Epithelial cell of proximal tubule (primary cell): ENCODE data around the gene DMD. TPM values are rescaled to one million over a fixed set of nuclear protein-coding genes. Genes with fewer than 3 reads are reported as not detected.

Experiments
- DNase-seq: peaks from one replicate; pipeline ENCODE4 v3.0.0-alpha.2; 2011; ENCODE audit warnings: low read depth
- H3K4me3 ChIP-seq: 2 replicates; pipeline ENCODE4 v1.5.1; 2011; ENCODE audit warnings: low read depth, mild to moderate bottlenecking, low read length
- total RNA-seq: library from RNA; depleted of rRNA; stranded (reverse); fragments of >200 nt; gene quantifications from 2 replicates; pipeline ENCODE4 v1.2.3, GENCODE V29; 2015
- TF ChIP-seq, protein P1 (sequence below): conservative IDR thresholded peaks from 2 replicates; pipeline ENCODE4 v1.5.1; 2012; ENCODE audit warnings: low read depth, mild to moderate bottlenecking, low read length

Gene DMD
- total RNA-seq, 1 donor from 2014 or later: 1.3 TPM

DNA sequence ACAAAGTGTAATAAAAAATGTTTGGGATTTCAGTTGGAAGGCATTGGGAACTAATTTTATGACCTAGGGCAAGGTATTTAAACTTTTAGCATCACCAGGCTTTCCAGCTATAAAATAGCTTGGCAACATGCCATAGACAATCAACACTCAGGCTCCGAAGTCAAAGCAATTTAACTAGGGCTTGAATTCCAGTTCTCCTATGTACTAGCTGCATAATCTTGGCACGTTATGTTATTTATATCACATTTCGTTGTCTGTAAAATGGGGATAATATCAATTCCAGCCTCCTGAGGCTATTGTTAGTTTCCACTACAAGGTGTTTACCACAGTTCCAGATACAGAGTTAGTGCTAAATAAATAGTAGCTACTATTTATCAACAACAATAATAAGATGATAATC is 78.8 kb downstream of the DMD start:
- no peak for DNase-seq
- no peak overlapping the region for H3K4me3 ChIP-seq
- TF ChIP-seq, protein P1, sequence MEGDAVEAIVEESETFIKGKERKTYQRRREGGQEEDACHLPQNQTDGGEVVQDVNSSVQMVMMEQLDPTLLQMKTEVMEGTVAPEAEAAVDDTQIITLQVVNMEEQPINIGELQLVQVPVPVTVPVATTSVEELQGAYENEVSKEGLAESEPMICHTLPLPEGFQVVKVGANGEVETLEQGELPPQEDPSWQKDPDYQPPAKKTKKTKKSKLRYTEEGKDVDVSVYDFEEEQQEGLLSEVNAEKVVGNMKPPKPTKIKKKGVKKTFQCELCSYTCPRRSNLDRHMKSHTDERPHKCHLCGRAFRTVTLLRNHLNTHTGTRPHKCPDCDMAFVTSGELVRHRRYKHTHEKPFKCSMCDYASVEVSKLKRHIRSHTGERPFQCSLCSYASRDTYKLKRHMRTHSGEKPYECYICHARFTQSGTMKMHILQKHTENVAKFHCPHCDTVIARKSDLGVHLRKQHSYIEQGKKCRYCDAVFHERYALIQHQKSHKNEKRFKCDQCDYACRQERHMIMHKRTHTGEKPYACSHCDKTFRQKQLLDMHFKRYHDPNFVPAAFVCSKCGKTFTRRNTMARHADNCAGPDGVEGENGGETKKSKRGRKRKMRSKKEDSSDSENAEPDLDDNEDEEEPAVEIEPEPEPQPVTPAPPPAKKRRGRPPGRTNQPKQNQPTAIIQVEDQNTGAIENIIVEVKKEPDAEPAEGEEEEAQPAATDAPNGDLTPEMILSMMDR: no peak

DNA sequence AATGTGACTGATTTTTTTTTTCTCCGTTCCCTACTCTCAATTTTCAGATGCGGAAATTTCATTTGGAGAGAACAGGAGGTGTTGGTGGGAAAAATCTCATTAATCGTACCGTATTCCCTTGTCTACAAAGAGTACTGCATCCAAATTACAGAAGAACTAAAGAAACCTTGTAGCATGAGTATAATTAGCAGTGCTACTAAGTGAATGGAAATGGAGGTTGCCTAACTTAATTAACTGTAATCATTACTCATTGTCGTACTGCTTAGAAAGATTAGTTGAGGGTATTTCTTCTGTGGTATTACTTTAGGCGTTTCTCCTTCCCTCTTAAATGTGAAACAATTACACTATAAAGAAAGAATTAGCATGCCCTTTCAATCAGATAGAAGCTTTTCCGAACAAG is 81.7 kb downstream of the DMD start:
- TF ChIP-seq, protein P1: no peak
- DNase-seq: no peak
- no peak overlapping the region for H3K4me3 ChIP-seq

DNA sequence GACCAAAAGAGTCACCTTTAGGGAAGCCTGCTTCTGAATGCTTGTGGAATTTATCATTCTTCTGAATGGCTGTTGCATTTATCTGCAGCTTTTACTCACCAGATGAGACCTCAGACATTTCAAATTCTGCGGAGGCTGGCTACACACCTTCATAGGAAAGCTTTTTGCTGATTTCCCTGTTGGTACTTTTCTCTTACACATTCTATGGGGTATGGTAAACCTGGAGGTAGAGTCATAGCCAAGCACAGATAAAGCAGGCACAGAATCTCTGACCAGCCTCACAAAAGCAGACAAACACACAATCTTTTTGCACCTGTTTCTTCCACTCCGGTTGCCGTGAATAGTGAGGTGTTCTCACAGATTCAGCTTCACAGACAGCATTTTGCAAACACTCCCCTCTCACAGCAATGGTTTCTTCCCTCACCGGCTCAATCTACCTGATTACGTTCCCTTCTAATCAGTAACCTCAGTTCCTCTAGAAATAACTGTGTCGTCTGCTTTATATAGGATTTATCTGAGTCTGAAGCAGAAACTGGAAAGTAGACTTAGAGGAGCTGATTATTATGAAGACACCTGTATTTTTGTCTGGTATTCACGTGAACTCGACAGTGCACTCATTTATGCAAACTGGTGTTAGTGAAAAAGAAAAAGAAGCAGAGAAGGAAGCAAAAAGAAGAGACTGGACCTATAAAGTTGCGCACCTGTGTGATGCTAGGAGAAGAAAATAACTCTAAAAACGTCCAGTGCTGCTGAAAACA is 83.1 kb downstream of the DMD start:
- no peak overlapping the region for H3K4me3 ChIP-seq
- no peak for DNase-seq
- TF ChIP-seq, protein P1: no peak

DNA sequence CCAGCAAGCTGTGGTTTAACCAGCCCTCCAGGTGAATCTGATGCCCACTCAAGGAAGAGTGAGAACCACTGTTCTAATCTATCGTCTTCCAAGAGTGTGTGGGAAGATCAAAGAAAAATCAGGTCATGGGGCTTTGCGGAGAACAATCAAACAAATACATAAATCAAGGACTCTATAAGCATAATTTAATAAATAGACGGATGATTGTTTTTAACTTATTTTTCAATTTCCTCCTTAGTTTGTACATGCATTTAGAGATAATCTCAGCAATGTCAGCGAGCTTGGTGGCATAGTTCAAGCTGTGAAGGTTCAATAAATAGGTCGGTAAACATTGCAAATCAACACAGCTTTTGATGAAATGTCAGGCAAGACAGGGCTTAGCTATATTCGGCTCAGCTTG is 84.9 kb downstream of the DMD start:
- DNase-seq: no peak
- TF ChIP-seq, protein P1: no peak
- H3K4me3 ChIP-seq: no peak overlapping the region

DNA sequence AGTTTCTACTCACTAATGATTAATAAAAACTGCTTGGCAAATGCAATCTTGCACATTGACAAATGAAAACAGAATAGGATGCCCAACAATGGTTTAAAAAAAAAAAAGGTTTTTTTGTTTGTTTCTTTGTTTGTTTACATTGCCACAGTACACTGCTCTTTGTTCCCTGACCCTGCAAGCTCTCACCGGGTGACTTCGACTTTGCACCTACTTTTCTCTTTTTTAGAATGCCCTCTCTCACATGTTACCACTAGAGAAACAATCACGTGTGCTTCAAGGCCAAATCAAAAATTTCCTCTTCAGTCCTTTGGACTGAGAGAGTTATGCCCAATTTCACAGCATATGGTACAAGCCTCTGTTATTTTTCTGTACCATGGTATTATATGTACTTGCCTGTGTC is 101.5 kb downstream of the DMD start:
- TF ChIP-seq, protein P1: no peak
- H3K4me3 ChIP-seq: no peak overlapping the region

DNA sequence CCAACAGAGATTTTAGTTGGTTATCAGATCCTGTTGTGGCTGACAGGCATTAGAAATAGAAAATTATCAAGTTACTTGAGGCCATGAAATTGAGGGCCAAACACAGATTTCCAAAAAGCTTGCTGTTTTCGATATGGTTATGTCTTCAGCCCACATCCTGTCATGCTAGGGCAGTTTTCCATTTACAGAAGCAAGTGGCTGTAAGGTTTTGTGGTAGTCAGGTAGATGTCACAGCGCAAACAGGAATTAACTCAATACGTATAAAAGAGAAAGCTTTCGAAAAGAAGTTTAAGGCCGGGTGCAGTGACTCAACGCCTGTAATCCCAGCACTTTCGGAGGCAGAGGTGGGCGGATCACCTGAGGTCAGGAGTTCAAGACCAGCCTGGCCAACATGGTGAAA is 104.6 kb downstream of the DMD start:
- no peak overlapping the region for H3K4me3 ChIP-seq
- TF ChIP-seq, protein P1: no peak
- no peak for DNase-seq

More for the DNA sequence above, 101.5 kb downstream of the DMD start:
- DNase-seq: no peak

DNA sequence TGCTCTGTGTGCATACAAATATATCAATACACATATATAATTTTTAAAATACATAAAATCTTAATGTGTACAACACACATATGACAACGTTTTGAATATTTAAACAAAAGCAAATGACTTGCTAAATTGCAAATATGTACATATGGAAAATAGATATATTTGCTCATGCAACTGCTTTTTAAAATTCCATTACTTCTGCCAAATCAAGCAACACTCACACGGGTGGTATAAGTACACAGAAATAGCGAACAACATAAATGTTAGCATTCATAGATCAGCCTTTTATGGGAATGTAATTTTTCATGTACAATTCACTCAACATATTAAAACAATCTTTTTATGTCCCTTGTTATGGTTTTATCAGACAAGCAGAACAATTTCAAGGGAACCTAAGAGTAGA is 116.3 kb downstream of the DMD start:
- TF ChIP-seq, protein P1: no peak
- DNase-seq: no peak
- H3K4me3 ChIP-seq: no peak overlapping the region
